B cell (primary cell): ENCODE data around the gene NUAK1.

ENCODE experiments used
- CTCF ChIP-seq: fragments of 200-600 bp; IDR thresholded peaks from one replicate; pipeline ENCODE4 v1.8.0; 2022; ENCODE audit warnings: antibody characterized with exemption, mild to moderate bottlenecking
- EZH2 ChIP-seq: IDR thresholded peaks from 2 replicates; pipeline ENCODE4 v1.6.1; 2012; ENCODE audit warnings: borderline replicate concordance, low read depth, mild to moderate bottlenecking, moderate library complexity, low read length; ENCODE audit not compliant: insufficient read depth, poor library complexity, severe bottlenecking

DNA sequence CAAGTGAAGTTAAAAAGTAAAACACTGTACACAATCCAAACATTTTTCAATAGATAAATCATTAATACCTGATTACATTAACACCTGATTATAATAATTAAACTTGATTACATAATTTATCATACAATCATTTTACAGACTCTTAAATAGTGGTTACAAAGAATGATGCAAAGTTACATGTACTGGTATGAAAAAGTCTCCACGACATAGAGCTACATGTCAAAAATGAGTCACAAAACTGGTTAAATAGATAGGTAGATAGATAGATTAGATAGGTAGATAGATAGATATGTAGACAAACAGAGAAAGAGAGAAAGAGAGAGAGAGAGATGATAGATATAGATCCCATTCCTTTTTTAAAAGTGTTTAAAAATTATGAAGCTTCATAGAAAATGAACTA lies 109.2 kb downstream of the NUAK1 start:
- TF ChIP-seq CTCF = no peak
- no peak for TF ChIP-seq EZH2
